Measurements from ENCODE around the gene LDHAL6B. TPM values are rescaled to one million over a fixed set of nuclear protein-coding genes. Genes with fewer than 3 reads are reported as not detected.
A peak's percentile ranks its signal among the peaks of the same experiment; 100 is the strongest.

The LDHAL6B gene
- polyA plus RNA-seq, 1 of the 3 experiments (the other 2 are of a cell fraction): not detected

- TF ChIP-seq EP300 (IDR thresholded peaks at IDR 0.05; ENCODE audit: borderline replicate concordance in 1 of 2, low read depth in 1 of 2, low read length in 1 of 2) (peak in 1 of 2 experiments; percentile 48; a peak in 1 of 4 replicates), FOSL2 (IDR thresholded peaks at IDR 0.05; ENCODE audit: borderline replicate concordance, low read depth) (peak; percentile 76), SMC3 (IDR thresholded peaks at IDR 0.05; ENCODE audit: low read depth, low read length) (no peak), MAX (IDR thresholded peaks at IDR 0.05; ENCODE audit: low read depth) (no peak), ELF1 (IDR thresholded peaks at IDR 0.05) (no peak)
These were observed 6.8 kb upstream of the LDHAL6B start (continued) for GRCh38 chr15:59199626-59200465.

DNA sequence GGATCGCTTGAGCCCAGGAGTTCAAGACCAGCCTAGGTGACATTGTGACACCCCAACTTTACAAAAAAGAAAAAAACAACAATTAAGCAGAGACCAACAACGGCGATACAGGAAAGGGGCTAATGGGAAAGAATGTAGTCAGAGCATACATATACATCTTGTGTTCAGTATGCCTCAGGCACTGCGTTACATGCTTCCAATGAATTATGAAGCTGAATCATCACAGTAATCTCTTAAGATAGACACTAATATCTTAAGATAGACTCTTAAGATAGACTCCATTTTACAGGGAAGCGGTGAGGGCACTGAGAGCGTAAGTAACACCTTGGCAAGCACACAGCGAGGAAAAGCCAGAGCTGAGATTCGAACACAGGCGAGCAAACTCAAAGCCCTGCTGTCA is 6.1 kb upstream of the LDHAL6B start:
- POLR2A ChIA-PET: no interaction called here
- Histone ChIP-seq H4K20me1 (ENCODE audit: insufficient read depth) (no peaks in the 10 kb centered on the region), H3F3A (replicated peaks; ENCODE audit: insufficient read depth) (peaks cover 16% of the 10 kb centered on the region), H3K79me2 (ENCODE audit: insufficient read depth) (no peaks in the 10 kb centered on the region), H3K4me3 (ENCODE audit: low read depth in 2 of 2, low read length in 1 of 2) (no peak overlapping the region), H2AFZ (ENCODE audit: low read depth) (no peak overlapping the region), H3K27ac (ENCODE audit: low read depth in 2 of 2, low read length in 1 of 2) (peak overlapping the region in 1 of 2 experiments; percentile 81; a peak in 2 of 4 replicates), H3K4me2 (0 out of 2 replicates have a peak overlapping the region, but pooled peaks have one; percentile 38), H3K9ac (peak overlapping the region; percentile 57; the same call in 1 of the 2 replicates), H3K9me3 (no peaks in the 10 kb centered on the region), H3K9me2 (no peaks in the 10 kb centered on the region), H3K36me3 (replicated peaks in 1 of 2; ENCODE audit: control insufficient read depth in 1 of 2, insufficient read depth in 2 of 2, low read length in 1 of 2) (peaks cover 9 to 37% of the 10 kb centered on the region in 2 experiments), H3K27me3 (ENCODE audit: insufficient read depth) (no peaks in the 10 kb centered on the region), H3K4me1 (ENCODE audit: control insufficient read depth in 1 of 2, insufficient read depth in 2 of 2, low read depth in 1 of 2, low read length in 1 of 2) (peaks cover 0 to 8% of the 10 kb centered on the region in 2 experiments; a peak in 3 of 4 replicates)
- CTCF ChIA-PET: interaction anchor here (0.7 kb wide), 1 partner anchor 14 kb away, joined by 3 read pairs; no protein-coding TSS in a partner anchor
- 75% methylated on average over 9 of the region's 9 CpGs for WGBS (ENCODE audit: low lambda C conversion rate)
- no peak for TF ChIP-seq TCF12 (IDR thresholded peaks at IDR 0.05)
- TF ChIP-seq EZH2phosphoT487 (IDR thresholded peaks at IDR 0.05; ENCODE audit: borderline replicate concordance, low read depth): no peak
- TF ChIP-seq MAX (IDR thresholded peaks at IDR 0.05; ENCODE audit: low read depth): no peak
- TF ChIP-seq ZBTB33 (IDR thresholded peaks at IDR 0.05; ENCODE audit: borderline replicate concordance, low read depth): no peak
- no peak for DNase-seq

DNA sequence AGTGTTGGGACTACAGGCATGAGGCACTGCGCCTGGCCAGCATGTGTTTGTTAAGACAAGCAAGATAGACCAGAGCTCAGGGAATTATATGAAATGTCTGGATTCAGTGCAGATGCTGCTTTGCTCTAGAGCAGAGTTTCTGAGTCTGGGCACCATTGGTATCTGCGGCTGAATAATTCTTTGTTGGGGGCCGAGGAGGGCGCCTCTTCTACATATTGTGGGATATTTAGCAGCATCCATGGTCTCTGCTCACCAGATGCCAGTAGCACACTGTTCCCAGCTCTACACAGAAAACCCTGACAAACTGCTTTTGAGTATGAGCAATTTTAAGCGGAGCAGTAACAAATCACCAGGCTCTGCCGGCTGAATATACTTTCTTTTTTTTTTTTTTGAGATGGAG is 3.6 kb upstream of the LDHAL6B start:
- POLR2A ChIA-PET: no interaction called here
- no peaks in the 10 kb centered on the region for H3K27me3 ChIP-seq (ENCODE audit: insufficient read depth)
- no peaks in the 10 kb centered on the region for H3K79me2 ChIP-seq (ENCODE audit: insufficient read depth)
- 95% methylated on average over 6 of the region's 6 CpGs for WGBS (ENCODE audit: low lambda C conversion rate)
- no peaks in the 10 kb centered on the region for H3K9me2 ChIP-seq
- no peak overlapping the region for H3K4me3 ChIP-seq (ENCODE audit: low read depth in 2 of 2, low read length in 1 of 2)
- H2AFZ ChIP-seq (ENCODE audit: low read depth): no peak overlapping the region
- H3K9me3 ChIP-seq: no peaks in the 10 kb centered on the region
- H3K36me3 ChIP-seq (replicated peaks in 1 of 2; ENCODE audit: control insufficient read depth in 1 of 2, insufficient read depth in 2 of 2, low read length in 1 of 2): peaks cover 24 to 43% of the 10 kb centered on the region in 2 experiments
- CTCF ChIA-PET: interaction anchor here (1.0 kb wide), 1 partner anchor 290 kb away, joined by 3 read pairs; no protein-coding TSS in a partner anchor
- H3F3A ChIP-seq (replicated peaks; ENCODE audit: insufficient read depth): peaks cover 16% of the 10 kb centered on the region
- no peak overlapping the region for H3K27ac ChIP-seq (ENCODE audit: low read depth in 2 of 2, low read length in 1 of 2)
- H3K4me2 ChIP-seq: no peak overlapping the region
- H4K20me1 ChIP-seq (ENCODE audit: insufficient read depth): no peaks in the 10 kb centered on the region
- no peak overlapping the region for H3K9ac ChIP-seq
- no peak for DNase-seq
- H3K4me1 ChIP-seq (ENCODE audit: control insufficient read depth in 1 of 2, insufficient read depth in 2 of 2, low read depth in 1 of 2, low read length in 1 of 2): peaks cover 0 to 8% of the 10 kb centered on the region in 2 experiments; a peak in 3 of 4 replicates
- no peak for TF ChIP-seq CHD2 (IDR thresholded peaks at IDR 0.05; ENCODE audit: low read length, partially characterized antibody)
- TF ChIP-seq MXI1 (IDR thresholded peaks at IDR 0.05; ENCODE audit: low read depth, low read length): no peak
- no peak for TF ChIP-seq FOXJ3 (CRISPR knock-in tag; IDR thresholded peaks at IDR 0.05)
- no peak for TF ChIP-seq IRF3 (IDR thresholded peaks at IDR 0.05; ENCODE audit: low read depth, low read length)
- TF ChIP-seq, protein P1, sequence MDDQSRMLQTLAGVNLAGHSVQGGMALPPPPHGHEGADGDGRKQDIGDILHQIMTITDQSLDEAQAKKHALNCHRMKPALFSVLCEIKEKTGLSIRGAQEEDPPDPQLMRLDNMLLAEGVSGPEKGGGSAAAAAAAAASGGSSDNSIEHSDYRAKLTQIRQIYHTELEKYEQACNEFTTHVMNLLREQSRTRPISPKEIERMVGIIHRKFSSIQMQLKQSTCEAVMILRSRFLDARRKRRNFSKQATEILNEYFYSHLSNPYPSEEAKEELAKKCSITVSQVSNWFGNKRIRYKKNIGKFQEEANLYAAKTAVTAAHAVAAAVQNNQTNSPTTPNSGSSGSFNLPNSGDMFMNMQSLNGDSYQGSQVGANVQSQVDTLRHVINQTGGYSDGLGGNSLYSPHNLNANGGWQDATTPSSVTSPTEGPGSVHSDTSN (IDR thresholded peaks at IDR 0.05): no peak
- TF ChIP-seq GABPA (IDR thresholded peaks at IDR 0.05; ENCODE audit: low read depth): no peak
- TF ChIP-seq TCF12 (IDR thresholded peaks at IDR 0.05): no peak
- no peak for TF ChIP-seq USF1 (IDR thresholded peaks at IDR 0.05; ENCODE audit: borderline replicate concordance, low read depth)
- TF ChIP-seq ELF1 (IDR thresholded peaks at IDR 0.05): no peak
- TF ChIP-seq JUND (IDR thresholded peaks at IDR 0.05): no peak
